Epithelial cell of proximal tubule (primary cell): Measurements from ENCODE around the gene MYO1D. TPM values are rescaled to one million over a fixed set of nuclear protein-coding genes. Genes with fewer than 3 reads are reported as not detected.
"Not testable (repeated sequence)": the region's sequence is repeated elsewhere in the genome, so short reads cannot be mapped to it uniquely, and the experiment has no call there.

Experiments
- DNase-seq: peaks from one replicate; pipeline ENCODE4 v3.0.0-alpha.2; 2011; ENCODE audit warnings: low read depth
- H3K4me3 ChIP-seq: 2 replicates; pipeline ENCODE4 v1.5.1; 2011; ENCODE audit warnings: low read depth, mild to moderate bottlenecking, low read length
- total RNA-seq: library from RNA; depleted of rRNA; stranded (reverse); fragments of >200 nt; gene quantifications from 2 replicates; pipeline ENCODE4 v1.2.3, GENCODE V29; 2015
- TF ChIP-seq, protein P1 (sequence below): conservative IDR thresholded peaks from 2 replicates; pipeline ENCODE4 v1.5.1; 2012; ENCODE audit warnings: low read depth, mild to moderate bottlenecking, low read length

Gene MYO1D
- total RNA-seq, 1 donor from 2014 or later: 54.4 TPM

DNA sequence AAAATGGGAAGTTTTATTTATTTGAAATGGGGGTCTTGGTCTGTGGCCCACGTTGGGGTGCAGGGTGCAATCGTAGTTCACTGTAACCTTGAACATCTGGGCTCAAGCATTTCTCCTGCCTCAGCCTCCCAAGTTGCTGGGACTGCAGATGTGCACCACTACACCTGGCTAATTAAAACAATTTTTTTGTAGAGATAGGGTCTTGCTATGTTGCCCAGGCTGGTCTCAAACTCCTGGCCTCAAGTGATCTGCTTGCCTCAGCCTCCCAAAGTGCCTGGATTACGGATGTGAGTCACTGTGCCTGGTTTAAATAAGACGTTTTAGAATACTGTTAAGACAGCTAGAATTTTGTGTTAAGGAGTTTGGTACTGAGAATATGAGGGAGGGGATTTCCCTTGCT lies 416.9 kb downstream of the MYO1D start:
- H3K4me3 ChIP-seq: no peak overlapping the region
- TF ChIP-seq, protein P1, sequence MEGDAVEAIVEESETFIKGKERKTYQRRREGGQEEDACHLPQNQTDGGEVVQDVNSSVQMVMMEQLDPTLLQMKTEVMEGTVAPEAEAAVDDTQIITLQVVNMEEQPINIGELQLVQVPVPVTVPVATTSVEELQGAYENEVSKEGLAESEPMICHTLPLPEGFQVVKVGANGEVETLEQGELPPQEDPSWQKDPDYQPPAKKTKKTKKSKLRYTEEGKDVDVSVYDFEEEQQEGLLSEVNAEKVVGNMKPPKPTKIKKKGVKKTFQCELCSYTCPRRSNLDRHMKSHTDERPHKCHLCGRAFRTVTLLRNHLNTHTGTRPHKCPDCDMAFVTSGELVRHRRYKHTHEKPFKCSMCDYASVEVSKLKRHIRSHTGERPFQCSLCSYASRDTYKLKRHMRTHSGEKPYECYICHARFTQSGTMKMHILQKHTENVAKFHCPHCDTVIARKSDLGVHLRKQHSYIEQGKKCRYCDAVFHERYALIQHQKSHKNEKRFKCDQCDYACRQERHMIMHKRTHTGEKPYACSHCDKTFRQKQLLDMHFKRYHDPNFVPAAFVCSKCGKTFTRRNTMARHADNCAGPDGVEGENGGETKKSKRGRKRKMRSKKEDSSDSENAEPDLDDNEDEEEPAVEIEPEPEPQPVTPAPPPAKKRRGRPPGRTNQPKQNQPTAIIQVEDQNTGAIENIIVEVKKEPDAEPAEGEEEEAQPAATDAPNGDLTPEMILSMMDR: no peak
- no peak for DNase-seq

GRCh38 chr17:32458371-32458770 lies 418.6 kb downstream of the MYO1D start:
- H3K4me3 ChIP-seq: no peak overlapping the region
- TF ChIP-seq, protein P1: no peak
- DNase-seq: no peak

DNA sequence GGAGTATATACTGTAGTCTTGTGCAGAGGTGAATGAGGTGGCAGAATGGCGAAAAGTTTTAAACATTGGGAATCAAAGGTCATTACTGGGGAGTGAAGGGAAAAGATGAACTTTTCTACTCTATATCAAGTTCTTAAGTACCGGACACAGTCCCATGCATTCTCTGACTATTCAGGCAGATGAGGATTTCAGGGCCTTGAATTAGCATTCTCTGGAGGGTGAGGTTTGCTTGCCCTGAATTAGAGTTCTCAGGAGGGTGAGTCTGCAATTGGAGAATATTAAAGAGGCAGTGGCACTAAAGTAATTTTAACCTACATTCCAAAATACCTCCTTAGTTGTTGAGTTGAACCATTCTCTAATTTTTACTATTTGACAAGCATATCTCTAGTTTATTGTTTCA lies 423.6 kb downstream of the MYO1D start:
- DNase-seq: no peak
- no peak overlapping the region for H3K4me3 ChIP-seq
- TF ChIP-seq, protein P1: no peak

GRCh38 chr17:32452281-32452680 lies 424.6 kb downstream of the MYO1D start:
- no peak overlapping the region for H3K4me3 ChIP-seq
- TF ChIP-seq, protein P1: no peak
- no peak for DNase-seq

GRCh38 chr17:32451879-32452278 lies 425.0 kb downstream of the MYO1D start:
- TF ChIP-seq, protein P1: no peak
- no peak overlapping the region for H3K4me3 ChIP-seq
- DNase-seq: no peak

DNA sequence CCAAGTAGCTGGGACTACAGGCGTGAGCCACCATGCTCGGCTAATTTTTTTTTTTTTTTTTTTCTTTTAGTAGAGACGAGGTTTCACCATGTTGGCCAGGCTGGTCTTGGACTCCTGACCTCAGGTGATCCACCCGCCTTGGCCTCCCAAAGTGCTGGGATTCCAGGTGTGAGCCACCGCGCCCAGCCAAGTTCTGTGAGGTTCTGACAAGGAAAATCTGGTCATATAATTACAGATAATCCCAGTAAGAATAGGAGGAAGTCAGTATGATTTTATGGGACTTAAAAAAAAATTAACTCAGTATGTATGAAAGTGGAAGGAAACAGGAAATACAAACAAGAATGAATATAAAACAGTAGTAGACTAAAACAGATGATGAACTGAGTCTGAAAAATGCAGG lies 426.5 kb downstream of the MYO1D start:
- DNase-seq, H3K4me3 ChIP-seq: not testable (repeated sequence)

DNA sequence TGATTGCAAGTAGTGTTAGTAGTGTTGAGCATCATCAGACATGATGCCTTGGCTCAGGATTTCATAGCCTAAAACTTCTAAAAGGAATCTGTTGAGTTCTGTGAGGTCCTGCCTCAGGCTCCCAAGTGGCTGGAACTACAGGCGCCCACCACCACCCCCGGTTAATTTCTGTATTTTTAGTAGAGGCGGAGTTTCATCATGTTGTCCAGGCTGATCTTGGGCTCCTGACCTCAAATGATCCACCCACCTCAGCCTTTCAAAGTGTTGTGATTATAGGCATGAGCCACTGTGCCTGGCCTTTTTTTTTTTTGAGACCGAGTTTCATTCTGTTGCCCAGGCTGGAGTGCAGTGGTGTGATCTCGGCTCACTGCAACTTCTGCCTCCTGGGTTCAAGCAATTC lies 427.0 kb downstream of the MYO1D start:
- no peak overlapping the region for H3K4me3 ChIP-seq
- TF ChIP-seq, protein P1: no peak
- no peak for DNase-seq

- no peak for DNase-seq
- TF ChIP-seq, protein P1: no peak
- no peak overlapping the region for H3K4me3 ChIP-seq
Observed at GRCh38 chr17:32446949-32447348, 430.0 kb downstream of the MYO1D start.
